GM06990 (cell line): ENCODE measurements around the gene PTPN7.
"Not testable (repeated sequence)": the region's sequence is repeated elsewhere in the genome, so short reads cannot be mapped to it uniquely, and the experiment has no call there.

ENCODE experiments used
- DNase-seq: peaks from one replicate; pipeline ENCODE4 v3.0.0-alpha.2; 2011; ENCODE audit not compliant: insufficient read length; ENCODE audit errors: extremely low read depth
- H3K27me3 ChIP-seq: replicated peaks from 2 replicates; pipeline ENCODE4 v1.6.0; 2011; ENCODE audit warnings: low read length; ENCODE audit not compliant: control insufficient read depth, insufficient read depth
- H3K36me3 ChIP-seq: 2 replicates; pipeline ENCODE4 v1.5.1; 2011; ENCODE audit warnings: low read length; ENCODE audit not compliant: control insufficient read depth, insufficient read depth
- H3K4me3 ChIP-seq: replicated peaks from 2 replicates; pipeline ENCODE4 v1.5.1; 2011; ENCODE audit warnings: low read depth, mild to moderate bottlenecking, control low read depth, low read length
- CTCF ChIP-seq: IDR thresholded peaks from 2 replicates; pipeline ENCODE4 v1.5.1; 2011; ENCODE audit warnings: low read length, control low read depth, mild to moderate bottlenecking, inconsistent platforms; ENCODE audit not compliant: insufficient read depth, poor library complexity, severe bottlenecking

Gene PTPN7

GRCh38 chr1:202193614-202194327, 33.4 kb upstream of the PTPN7 start, which contains the start of gene LGR6:
TSS of gene LGR6 (plus strand) at chr1:202193799. CDS start at chr1:202193990, 191 bp downstream.
- DNase-seq, result no peak

DNA sequence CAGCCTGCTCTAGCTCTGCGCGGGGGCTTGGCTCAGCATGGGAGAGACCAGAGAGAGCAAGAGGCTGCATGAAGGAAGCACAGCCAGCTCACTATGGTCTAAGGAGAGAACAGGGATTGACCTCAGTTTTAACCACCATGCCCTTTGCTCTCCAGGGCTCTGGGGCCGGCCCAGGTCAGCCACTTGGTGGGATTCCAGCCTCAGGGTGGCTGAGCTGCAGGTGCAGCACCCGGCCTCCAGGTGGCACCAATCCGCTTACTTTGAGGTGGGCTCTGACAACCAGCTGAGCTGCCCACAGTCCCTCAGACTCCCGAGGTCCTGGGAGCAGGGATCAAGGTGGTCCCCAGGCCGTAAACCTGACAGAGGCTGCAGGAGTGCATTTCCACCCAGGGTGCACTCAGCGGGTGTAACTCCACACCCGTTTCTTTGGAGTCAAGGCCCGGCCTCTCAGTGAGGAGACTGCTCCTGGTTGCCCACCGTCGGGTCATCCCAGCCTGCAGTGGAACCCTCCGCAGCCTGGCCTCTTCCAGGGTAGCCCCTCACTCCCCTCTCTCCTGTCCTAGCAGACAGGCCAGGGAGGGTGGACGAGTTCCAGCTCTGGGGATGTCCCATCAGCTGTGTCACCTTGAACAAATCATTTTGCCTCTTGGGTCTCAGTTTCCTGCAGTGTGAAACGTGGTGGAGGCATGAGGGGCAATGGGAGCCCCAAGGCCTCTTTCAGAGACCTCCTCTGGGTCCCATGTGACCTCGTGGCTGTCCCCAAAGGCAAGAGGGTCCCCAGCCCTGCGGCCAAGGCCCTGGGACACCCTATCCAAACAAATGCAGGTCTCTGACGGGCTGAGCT, 32.6 kb upstream of the PTPN7 start:
- H3K27me3 ChIP-seq, result peaks cover 7% of the 10 kb centered on the region
- H3K36me3 ChIP-seq, result no peaks in the 10 kb centered on the region
- H3K4me3 ChIP-seq, result no peak overlapping the region
- DNase-seq, result peak; percentile 46
- peak; percentile 92 for TF ChIP-seq CTCF

More at GRCh38 chr1:202193614-202194327, 33.4 kb upstream of the PTPN7 start, which contains the start of gene LGR6:
- Histone ChIP-seq H3K36me3 (no peaks in the 10 kb centered on the region), H3K4me3 (no peak within 1 kb of the TSS), H3K27me3 (peaks cover 7% of the 10 kb centered on the region)
- TF ChIP-seq CTCF, result no peak

DNA sequence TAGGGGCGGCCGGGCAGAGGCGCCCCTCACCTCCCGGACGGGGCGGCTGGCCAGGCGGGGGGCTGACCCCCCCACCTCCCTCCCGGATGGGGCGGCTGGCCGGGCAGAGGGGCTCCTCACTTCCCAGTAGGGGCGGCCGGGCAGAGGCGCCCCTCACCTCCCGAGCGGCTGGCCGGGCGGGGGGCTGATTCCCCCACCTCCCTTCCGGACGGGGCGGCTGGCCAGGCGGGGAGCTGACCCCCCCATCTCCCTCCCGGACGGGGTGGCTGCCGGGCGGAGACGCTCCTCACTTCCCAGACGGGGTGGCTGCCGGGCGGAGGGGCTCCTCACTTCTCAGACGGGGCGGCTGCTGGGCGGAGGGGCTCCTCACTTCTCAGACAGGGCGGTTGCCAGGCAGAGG, 31.0 kb upstream of the PTPN7 start:
- H3K36me3 ChIP-seq, H3K27me3 ChIP-seq, H3K4me3 ChIP-seq, DNase-seq: not testable (repeated sequence)

DNA sequence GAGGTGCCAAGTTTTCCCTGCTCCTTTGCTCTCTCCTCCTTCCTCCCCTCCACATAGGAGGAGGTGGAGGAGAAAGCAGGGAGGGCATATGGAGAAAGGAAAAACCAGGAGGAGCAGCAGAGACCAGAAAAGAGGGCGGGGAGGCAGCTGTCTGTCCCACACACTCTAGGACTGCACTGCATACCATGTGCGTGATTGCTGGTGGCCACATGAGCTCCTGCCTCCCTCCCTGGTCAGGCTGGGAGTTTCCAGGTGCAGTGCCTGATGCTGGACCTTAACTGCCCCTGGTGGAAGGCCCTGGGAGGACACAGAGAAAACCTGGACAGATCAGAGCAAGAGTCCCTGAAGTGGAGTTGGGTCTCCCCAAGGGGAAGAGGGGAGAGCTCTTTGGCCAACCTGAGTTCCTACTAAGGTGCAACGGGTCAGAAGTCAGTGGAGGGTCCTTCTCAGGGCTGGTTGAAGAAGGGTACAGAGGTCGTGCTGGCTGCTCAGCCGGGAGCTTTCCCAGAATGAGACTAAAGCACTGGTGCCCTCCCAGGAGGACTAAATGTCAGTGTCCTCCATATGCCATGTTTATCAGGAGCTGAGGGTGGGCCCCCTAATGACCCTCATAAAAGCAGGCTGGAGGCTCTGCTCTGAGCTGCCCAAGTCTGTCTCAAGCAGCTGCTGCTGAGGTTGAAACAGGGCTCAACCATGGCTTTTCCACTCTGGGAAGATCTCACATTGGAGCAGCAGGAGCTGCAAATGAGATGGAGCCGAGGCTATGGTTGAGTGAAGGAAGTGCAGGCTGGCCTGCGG, 29.7 kb upstream of the PTPN7 start:
- DNase-seq, result no peak
- Histone ChIP-seq H3K36me3 (no peaks in the 10 kb centered on the region), H3K4me3 (no peak overlapping the region), H3K27me3 (peaks cover 6% of the 10 kb centered on the region)
- TF ChIP-seq CTCF, result no peak

DNA sequence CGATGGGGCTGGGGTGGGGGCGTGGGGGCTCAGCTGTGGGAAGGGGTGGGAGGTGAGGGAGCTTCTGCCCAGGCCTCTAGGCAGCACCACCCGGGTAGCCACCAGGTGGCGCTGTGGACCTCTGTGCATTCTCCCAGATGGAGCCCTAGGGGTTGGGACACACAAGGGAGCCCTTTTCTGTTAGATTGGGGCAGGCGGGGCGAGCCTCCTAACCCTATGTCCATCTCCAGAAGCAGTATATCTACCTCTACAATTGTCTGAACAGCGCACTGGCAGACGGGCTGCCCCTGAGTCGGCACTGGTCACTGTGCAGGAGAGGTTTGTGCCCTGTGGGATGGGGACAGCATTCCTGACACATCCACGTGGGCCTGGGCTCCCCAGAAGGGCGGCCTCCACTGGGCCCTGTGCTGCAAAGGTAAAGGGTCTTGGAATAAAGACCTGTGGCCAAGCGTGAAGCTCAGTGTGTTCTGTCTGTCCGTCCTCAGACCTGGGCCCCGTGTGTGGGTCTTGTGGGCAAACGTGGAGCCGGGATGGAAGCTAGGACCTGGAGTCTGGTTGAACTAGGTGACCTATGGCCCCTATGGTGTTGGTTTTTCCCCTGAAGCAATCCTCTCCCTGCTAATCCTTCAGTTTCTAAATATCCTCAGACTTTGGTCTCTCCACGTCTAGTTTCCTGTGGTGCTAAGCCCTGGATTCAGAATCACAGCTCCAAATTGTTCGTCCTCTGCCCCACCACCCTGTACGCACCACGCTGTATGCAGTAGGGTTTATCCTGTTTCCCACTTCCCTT, 28.8 kb upstream of the PTPN7 start:
- TF ChIP-seq CTCF, result peak; percentile 84
- no peak for DNase-seq
- Histone ChIP-seq H3K36me3 (no peaks in the 10 kb centered on the region), H3K27me3 (peaks cover 6% of the 10 kb centered on the region), H3K4me3 (no peak overlapping the region)
